GM23338 (cell line): Measurements from ENCODE around the gene TRIM72. TPM values are rescaled to one million over a fixed set of nuclear protein-coding genes. Genes with fewer than 3 reads are reported as not detected.
A peak's percentile ranks its signal among the peaks of the same experiment; 100 is the strongest.

Experiments used
- ATAC-seq: fragments of 200-7000 bp; cut with Tn5 transposase; 3 replicates; pipeline ENCODE4 v1.9.1; 2020
- DNase-seq: peaks from one replicate; pipeline ENCODE4 v3.0.0-alpha.2; 2015; ENCODE audit warnings: low spot score
- H2AFZ ChIP-seq: fragments of 200-600 bp; sonication (generic); 2 replicates; pipeline ENCODE4 v1.8.0; 2016; ENCODE audit warnings: antibody characterized with exemption, mild to moderate bottlenecking, moderate library complexity
- H3F3A ChIP-seq: fragments of 200-600 bp; sonication (generic); replicated peaks from 2 replicates; pipeline ENCODE4 v1.8.0; 2017; ENCODE audit warnings: antibody characterized with exemption, mixed run types, low read depth
- H3K27ac ChIP-seq: fragments of 200-600 bp; sonication (generic); 2 replicates; pipeline ENCODE4 v1.6.1; 2016; ENCODE audit warnings: low read depth
- H3K27me3 ChIP-seq: fragments of 200-600 bp; sonication (generic); 2 replicates; pipeline ENCODE4 v1.8.0; 2016; ENCODE audit warnings: mild to moderate bottlenecking, mixed run types, moderate library complexity; ENCODE audit not compliant: insufficient read depth
- H3K36me3 ChIP-seq: fragments of 200-600 bp; sonication (generic); 2 replicates; pipeline ENCODE4 v1.8.0; 2016; ENCODE audit warnings: mild to moderate bottlenecking; ENCODE audit not compliant: insufficient read depth
- H3K4me1 ChIP-seq: fragments of 200-600 bp; sonication (generic); 2 replicates; pipeline ENCODE4 v1.8.0; 2016; ENCODE audit warnings: mild to moderate bottlenecking, moderate library complexity; ENCODE audit not compliant: insufficient read depth
- H3K4me2 ChIP-seq: fragments of 200-600 bp; sonication (generic); 2 replicates; pipeline ENCODE4 v1.7.1; 2017; ENCODE audit warnings: mixed run types
- H3K4me3 ChIP-seq: fragments of 200-600 bp; sonication (generic); 2 replicates; pipeline ENCODE4 v1.6.1; 2016; ENCODE audit warnings: mixed run types
- H3K79me2 ChIP-seq: fragments of 200-600 bp; sonication (generic); replicated peaks from 2 replicates; pipeline ENCODE4 v1.8.0; 2017; ENCODE audit warnings: mild to moderate bottlenecking; ENCODE audit not compliant: insufficient read depth
- H3K9me2 ChIP-seq: fragments of 200-600 bp; sonication (generic); 2 replicates; pipeline ENCODE4 v1.8.0; 2017; ENCODE audit not compliant: insufficient read depth
- H4K20me1 ChIP-seq: fragments of 200-600 bp; sonication (generic); replicated peaks from 2 replicates; pipeline ENCODE4 v1.8.0; 2017; ENCODE audit warnings: mild to moderate bottlenecking; ENCODE audit not compliant: insufficient read depth
- H3K27ac Mint-ChIP-seq: 2 replicates; pipeline ENCODE4 v1.8.0; 2020; ENCODE audit warnings: inconsistent platforms, mild to moderate bottlenecking, moderate library complexity, mixed read lengths
- H3K27me3 Mint-ChIP-seq: 3 replicates; pipeline ENCODE4 v1.8.0; 2022; ENCODE audit warnings: low read depth, mild to moderate bottlenecking, moderate library complexity, mixed read lengths, inconsistent platforms; ENCODE audit not compliant: insufficient read depth, poor library complexity
- H3K36me3 Mint-ChIP-seq: 3 replicates; pipeline ENCODE4 v1.8.0; 2021; ENCODE audit warnings: low read depth, mild to moderate bottlenecking, inconsistent platforms, moderate library complexity, mixed read lengths
- H3K4me1 Mint-ChIP-seq: 3 replicates; pipeline ENCODE4 v1.8.0; 2020; ENCODE audit warnings: mild to moderate bottlenecking, inconsistent platforms, mixed read lengths
- H3K4me3 Mint-ChIP-seq: 3 replicates; pipeline ENCODE4 v1.8.0; 2021; ENCODE audit warnings: moderate library complexity, mild to moderate bottlenecking, inconsistent platforms, mixed read lengths
- H3K9me3 Mint-ChIP-seq: 3 replicates; pipeline ENCODE4 v1.8.0; 2020; ENCODE audit warnings: moderate library complexity, mild to moderate bottlenecking, inconsistent platforms, mixed read lengths
- CREB1 ChIP-seq: fragments of 250-450 bp; sonication (Bioruptor Pico); IDR thresholded peaks from 2 replicates; pipeline ENCODE4 v1.5.0; 2020; ENCODE audit warnings: low read depth, mild to moderate bottlenecking, moderate library complexity
- EZH2 ChIP-seq: fragments of 200-600 bp; sonication (generic); IDR thresholded peaks from one replicate; pipeline ENCODE4 v1.8.0; 2017; ENCODE audit warnings: antibody characterized with exemption, mild to moderate bottlenecking, low read depth; ENCODE audit not compliant: unreplicated experiment
- EZH2phosphoT487 ChIP-seq: fragments of 200-600 bp; sonication (generic); IDR thresholded peaks from one replicate; pipeline ENCODE4 v1.8.1; 2018; ENCODE audit warnings: antibody characterized with exemption; ENCODE audit not compliant: unreplicated experiment
- POLR2AphosphoS5 ChIP-seq: IDR thresholded peaks from 2 replicates; pipeline ENCODE4 v1.6.1; 2016; ENCODE audit warnings: antibody characterized with exemption, low read depth
- ZNF331 ChIP-seq: fragments of 250-450 bp; sonication (Bioruptor Pico); IDR thresholded peaks from 2 replicates; pipeline ENCODE4 v1.5.0; 2020; ENCODE audit warnings: low read depth, mild to moderate bottlenecking, moderate library complexity
- polyA plus RNA-seq: library from polyadenylated mRNA; unstranded; fragments of >200 nt; fragmentation: Nextera tagmentation; extraction: Ambion mirVana; gene quantifications from 2 replicates; pipeline ENCODE4 v1.2.1, GENCODE V29; 2016
- total RNA-seq: library from RNA; depleted of rRNA; stranded (reverse); fragments of >200 nt; shearing (Covaris generic); gene quantifications from 2 replicates; pipeline ENCODE4 v1.2.3, GENCODE V29; 2014
- TF ChIP-seq, protein P1 (sequence below): IDR thresholded peaks from 2 replicates; pipeline ENCODE4 v1.6.1; 2016; ENCODE audit warnings: antibody characterized with exemption
- TF ChIP-seq, protein P2 (sequence below): fragments of 250-450 bp; sonication (Bioruptor Pico); IDR thresholded peaks from 2 replicates; pipeline ENCODE4 v1.5.0; 2020; ENCODE audit warnings: mild to moderate bottlenecking, moderate library complexity
- TF ChIP-seq, protein P3 (sequence below), 2 experiments: fragments of 200-600 bp in 1 of 2; sonication (generic) in 1 of 2; conservative IDR thresholded peaks; 2 replicates each; pipeline versions ENCODE4 v1.5.1 to v1.6.1; 2016 to 2017; ENCODE audit warnings: antibody characterized with exemption in 2 of 2, low read depth in 2 of 2, mild to moderate bottlenecking in 2 of 2, moderate library complexity in 1 of 2

TRIM72 gene
- total and polyA plus RNA-seq, 2 experiments from 2014 or later: 0.81 to 1.3 TPM

DNA sequence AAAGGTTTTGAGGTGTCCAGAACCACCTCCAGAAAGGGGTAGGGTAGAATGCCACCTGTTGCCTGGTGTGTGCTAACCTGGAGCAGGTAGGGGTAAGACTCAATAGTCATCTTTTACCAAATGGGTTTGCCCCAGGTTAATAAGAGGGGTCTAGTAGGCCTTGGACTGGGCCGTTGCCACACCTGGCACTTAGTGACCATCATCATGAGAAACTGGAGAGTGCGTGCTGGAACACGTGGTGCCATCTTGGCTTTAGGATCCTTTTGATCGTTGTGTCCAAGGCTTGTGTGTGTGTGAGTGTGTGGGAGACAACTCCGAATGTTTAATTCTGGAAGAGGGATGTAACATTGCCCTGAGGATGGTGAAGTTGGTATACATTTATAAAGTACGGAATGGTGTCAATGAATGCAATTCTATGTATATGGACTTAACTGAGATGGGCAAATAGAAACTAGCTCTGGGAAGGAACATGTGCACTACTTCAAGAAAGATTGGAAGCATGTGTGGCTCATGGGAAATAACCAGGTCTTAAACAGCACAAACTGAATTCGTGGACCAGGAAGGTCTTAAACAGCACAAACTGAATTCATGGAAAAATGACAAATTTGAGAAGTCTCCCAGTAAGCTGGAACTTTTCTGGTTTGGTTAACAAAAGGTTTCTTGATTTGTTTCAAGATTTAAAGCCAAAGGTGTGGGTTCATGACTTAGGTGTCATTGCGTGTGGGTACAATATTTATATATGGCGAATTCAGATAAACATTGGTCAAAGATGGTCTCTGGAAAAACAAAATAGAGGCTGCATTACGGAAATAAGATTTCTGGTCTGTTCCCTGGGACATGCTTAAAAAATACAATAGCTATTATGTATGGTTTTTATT lies 26.8 kb upstream of the TRIM72 start:
- Mint-ChIP-seq H3K36me3 (peaks cover 100% of the 10 kb centered on the region), H3K27ac (no peak overlapping the region), H3K4me3 (no peak overlapping the region), H3K9me3 (no peaks in the 10 kb centered on the region; the same call in 2 of the 3 replicates), H3K27me3 (peaks cover 15% of the 10 kb centered on the region), H3K4me1 (peaks cover 40% of the 10 kb centered on the region)
- peaks cover 87% of the 10 kb centered on the region for H4K20me1 ChIP-seq
- H3K36me3 ChIP-seq: peaks cover 100% of the 10 kb centered on the region
- no peak overlapping the region for H2AFZ ChIP-seq
- DNase-seq (no peak), ATAC-seq (no peak)
- H3K4me3 ChIP-seq: no peak overlapping the region
- H3K4me2 ChIP-seq: no peak overlapping the region
- peaks cover 98% of the 10 kb centered on the region for H3K79me2 ChIP-seq
- peak overlapping the region; percentile 1; the same call in 1 of the 2 replicates for H3K27ac ChIP-seq
- H3K4me1 ChIP-seq: peaks cover 13% of the 10 kb centered on the region
- H3K9me2 ChIP-seq: no peaks in the 10 kb centered on the region
- H3F3A ChIP-seq: peaks cover 78% of the 10 kb centered on the region
- H3K27me3 ChIP-seq: no peaks in the 10 kb centered on the region
- no peak for TF ChIP-seq CREB1 (CRISPR knock-in tag)
- TF ChIP-seq, protein P1, sequence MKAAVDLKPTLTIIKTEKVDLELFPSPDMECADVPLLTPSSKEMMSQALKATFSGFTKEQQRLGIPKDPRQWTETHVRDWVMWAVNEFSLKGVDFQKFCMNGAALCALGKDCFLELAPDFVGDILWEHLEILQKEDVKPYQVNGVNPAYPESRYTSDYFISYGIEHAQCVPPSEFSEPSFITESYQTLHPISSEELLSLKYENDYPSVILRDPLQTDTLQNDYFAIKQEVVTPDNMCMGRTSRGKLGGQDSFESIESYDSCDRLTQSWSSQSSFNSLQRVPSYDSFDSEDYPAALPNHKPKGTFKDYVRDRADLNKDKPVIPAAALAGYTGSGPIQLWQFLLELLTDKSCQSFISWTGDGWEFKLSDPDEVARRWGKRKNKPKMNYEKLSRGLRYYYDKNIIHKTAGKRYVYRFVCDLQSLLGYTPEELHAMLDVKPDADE: no peak

DNA sequence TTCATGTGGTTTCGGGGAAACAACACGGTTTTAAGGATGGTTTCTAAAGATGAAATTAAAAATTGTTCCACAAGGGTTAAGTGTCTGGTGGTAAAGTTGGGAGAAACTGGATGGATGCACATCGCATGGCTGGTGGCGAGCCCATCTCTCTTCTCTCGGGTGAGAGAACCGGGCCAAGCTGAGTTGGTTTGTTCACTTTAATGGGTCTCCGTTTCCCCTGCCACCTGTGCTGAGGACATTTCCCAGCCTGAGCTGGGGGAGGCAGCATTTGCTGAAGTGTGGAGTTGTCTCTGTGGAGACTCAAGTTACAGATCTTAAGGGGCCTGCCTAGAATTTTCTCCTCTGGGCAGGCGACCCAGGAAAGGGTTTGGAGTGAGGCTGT lies 26.1 kb upstream of the TRIM72 start:
- Histone ChIP-seq H3K79me2 (peaks cover 95% of the 10 kb centered on the region), H3K4me1 (peaks cover 7% of the 10 kb centered on the region), H3K9me2 (no peaks in the 10 kb centered on the region), H3K27ac (no peak overlapping the region), H3F3A (peaks cover 80% of the 10 kb centered on the region), H4K20me1 (peaks cover 86% of the 10 kb centered on the region), H2AFZ (no peak overlapping the region), H3K4me3 (no peak overlapping the region), H3K27me3 (no peaks in the 10 kb centered on the region), H3K36me3 (peaks cover 100% of the 10 kb centered on the region), H3K4me2 (no peak overlapping the region)
- H3K4me1 Mint-ChIP-seq: peaks cover 34% of the 10 kb centered on the region
- H3K27me3 Mint-ChIP-seq: peaks cover 13% of the 10 kb centered on the region
- H3K36me3 Mint-ChIP-seq: peaks cover 100% of the 10 kb centered on the region
- DNase-seq (no peak), ATAC-seq (peak; percentile 13)
- TF ChIP-seq, protein P2, sequence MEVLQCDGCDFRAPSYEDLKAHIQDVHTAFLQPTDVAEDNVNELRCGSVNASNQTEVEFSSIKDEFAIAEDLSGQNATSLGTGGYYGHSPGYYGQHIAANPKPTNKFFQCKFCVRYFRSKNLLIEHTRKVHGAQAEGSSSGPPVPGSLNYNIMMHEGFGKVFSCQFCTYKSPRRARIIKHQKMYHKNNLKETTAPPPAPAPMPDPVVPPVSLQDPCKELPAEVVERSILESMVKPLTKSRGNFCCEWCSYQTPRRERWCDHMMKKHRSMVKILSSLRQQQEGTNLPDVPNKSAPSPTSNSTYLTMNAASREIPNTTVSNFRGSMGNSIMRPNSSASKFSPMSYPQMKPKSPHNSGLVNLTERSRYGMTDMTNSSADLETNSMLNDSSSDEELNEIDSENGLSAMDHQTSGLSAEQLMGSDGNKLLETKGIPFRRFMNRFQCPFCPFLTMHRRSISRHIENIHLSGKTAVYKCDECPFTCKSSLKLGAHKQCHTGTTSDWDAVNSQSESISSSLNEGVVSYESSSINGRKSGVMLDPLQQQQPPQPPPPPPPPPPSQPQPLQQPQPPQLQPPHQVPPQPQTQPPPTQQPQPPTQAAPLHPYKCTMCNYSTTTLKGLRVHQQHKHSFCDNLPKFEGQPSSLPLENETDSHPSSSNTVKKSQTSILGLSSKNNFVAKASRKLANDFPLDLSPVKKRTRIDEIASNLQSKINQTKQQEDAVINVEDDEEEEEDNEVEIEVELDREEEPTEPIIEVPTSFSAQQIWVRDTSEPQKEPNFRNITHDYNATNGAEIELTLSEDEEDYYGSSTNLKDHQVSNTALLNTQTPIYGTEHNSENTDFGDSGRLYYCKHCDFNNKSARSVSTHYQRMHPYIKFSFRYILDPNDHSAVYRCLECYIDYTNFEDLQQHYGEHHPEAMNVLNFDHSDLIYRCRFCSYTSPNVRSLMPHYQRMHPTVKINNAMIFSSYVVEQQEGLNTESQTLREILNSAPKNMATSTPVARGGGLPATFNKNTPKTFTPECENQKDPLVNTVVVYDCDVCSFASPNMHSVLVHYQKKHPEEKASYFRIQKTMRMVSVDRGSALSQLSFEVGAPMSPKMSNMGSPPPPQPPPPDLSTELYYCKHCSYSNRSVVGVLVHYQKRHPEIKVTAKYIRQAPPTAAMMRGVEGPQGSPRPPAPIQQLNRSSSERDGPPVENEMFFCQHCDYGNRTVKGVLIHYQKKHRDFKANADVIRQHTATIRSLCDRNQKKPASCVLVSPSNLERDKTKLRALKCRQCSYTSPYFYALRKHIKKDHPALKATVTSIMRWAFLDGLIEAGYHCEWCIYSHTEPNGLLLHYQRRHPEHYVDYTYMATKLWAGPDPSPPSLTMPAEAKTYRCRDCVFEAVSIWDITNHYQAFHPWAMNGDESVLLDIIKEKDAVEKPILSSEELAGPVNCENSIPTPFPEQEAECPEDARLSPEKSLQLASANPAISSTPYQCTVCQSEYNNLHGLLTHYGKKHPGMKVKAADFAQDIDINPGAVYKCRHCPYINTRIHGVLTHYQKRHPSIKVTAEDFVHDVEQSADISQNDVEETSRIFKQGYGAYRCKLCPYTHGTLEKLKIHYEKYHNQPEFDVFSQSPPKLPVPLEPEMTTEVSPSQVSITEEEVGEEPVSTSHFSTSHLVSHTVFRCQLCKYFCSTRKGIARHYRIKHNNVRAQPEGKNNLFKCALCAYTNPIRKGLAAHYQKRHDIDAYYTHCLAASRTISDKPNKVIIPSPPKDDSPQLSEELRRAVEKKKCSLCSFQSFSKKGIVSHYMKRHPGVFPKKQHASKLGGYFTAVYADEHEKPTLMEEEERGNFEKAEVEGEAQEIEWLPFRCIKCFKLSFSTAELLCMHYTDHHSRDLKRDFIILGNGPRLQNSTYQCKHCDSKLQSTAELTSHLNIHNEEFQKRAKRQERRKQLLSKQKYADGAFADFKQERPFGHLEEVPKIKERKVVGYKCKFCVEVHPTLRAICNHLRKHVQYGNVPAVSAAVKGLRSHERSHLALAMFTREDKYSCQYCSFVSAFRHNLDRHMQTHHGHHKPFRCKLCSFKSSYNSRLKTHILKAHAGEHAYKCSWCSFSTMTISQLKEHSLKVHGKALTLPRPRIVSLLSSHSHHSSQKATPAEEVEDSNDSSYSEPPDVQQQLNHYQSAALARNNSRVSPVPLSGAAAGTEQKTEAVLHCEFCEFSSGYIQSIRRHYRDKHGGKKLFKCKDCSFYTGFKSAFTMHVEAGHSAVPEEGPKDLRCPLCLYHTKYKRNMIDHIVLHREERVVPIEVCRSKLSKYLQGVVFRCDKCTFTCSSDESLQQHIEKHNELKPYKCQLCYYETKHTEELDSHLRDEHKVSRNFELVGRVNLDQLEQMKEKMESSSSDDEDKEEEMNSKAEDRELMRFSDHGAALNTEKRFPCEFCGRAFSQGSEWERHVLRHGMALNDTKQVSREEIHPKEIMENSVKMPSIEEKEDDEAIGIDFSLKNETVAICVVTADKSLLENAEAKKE (CRISPR knock-in tag): no peak
- no peak for TF ChIP-seq ZNF331
- TF ChIP-seq EZH2phosphoT487: no peak
- no peak for TF ChIP-seq POLR2AphosphoS5
- TF ChIP-seq, protein P3, sequence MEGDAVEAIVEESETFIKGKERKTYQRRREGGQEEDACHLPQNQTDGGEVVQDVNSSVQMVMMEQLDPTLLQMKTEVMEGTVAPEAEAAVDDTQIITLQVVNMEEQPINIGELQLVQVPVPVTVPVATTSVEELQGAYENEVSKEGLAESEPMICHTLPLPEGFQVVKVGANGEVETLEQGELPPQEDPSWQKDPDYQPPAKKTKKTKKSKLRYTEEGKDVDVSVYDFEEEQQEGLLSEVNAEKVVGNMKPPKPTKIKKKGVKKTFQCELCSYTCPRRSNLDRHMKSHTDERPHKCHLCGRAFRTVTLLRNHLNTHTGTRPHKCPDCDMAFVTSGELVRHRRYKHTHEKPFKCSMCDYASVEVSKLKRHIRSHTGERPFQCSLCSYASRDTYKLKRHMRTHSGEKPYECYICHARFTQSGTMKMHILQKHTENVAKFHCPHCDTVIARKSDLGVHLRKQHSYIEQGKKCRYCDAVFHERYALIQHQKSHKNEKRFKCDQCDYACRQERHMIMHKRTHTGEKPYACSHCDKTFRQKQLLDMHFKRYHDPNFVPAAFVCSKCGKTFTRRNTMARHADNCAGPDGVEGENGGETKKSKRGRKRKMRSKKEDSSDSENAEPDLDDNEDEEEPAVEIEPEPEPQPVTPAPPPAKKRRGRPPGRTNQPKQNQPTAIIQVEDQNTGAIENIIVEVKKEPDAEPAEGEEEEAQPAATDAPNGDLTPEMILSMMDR (conservative IDR thresholded peaks at IDR 0.05; ENCODE audit: low read depth in 2 of 2): no peak
- no peak for TF ChIP-seq EZH2
- no peaks in the 10 kb centered on the region; the same call in 2 of the 3 replicates for H3K9me3 Mint-ChIP-seq
- H3K4me3 Mint-ChIP-seq: no peak overlapping the region
- peak overlapping the region; percentile 75; the same call in 1 of the 2 replicates for H3K27ac Mint-ChIP-seq
